Ramos (cell line): Measurements from ENCODE around the gene SLC25A24.
"Not testable (repeated sequence)": the region's sequence is repeated elsewhere in the genome, so short reads cannot be mapped to it uniquely, and the experiment has no call there.

ENCODE experiments used
- in situ Hi-C: fragments of 300-500 bp; cut with MboI; formaldehyde crosslinking; loops from one replicate; pipeline ENCODE4 v1.14.3; 2022; ENCODE audit warnings: low sequenced_read_pairs; ENCODE audit not compliant: unreplicated experiment

The SLC25A24 gene

GRCh38 chr1:108199781-108200686 lies at the start of gene SLC25A24:
Gene SLC25A24 (minus strand): TSS chr1:108200343. CDS start chr1:108200138, 205 bp downstream.
- in situ Hi-C loops, result no loop called here

- in situ Hi-C loops, result not testable (repeated sequence)
Observed at GRCh38 chr1:108243976-108244375, 43.8 kb upstream of the SLC25A24 start, which contains the start of gene NBPF4. Gene NBPF4 (minus strand): TSS chr1:108244076. CDS start chr1:108243761, 315 bp downstream.

GRCh38 chr1:108239426-108239825 lies 39.3 kb upstream of the SLC25A24 start:
- in situ Hi-C loops, result not testable (repeated sequence)

- in situ Hi-C loops, result not testable (repeated sequence)
Observed at GRCh38 chr1:108235308-108235707, 35.2 kb upstream of the SLC25A24 start.

GRCh38 chr1:108232183-108232582 lies 32.0 kb upstream of the SLC25A24 start:
- in situ Hi-C loops, result not testable (repeated sequence)

GRCh38 chr1:108229976-108230375 lies 29.8 kb upstream of the SLC25A24 start:
- in situ Hi-C loops, result not testable (repeated sequence)

- in situ Hi-C loops, result not testable (repeated sequence)
Observed at GRCh38 chr1:108227772-108228171, 27.6 kb upstream of the SLC25A24 start.

- in situ Hi-C loops, result not testable (repeated sequence)
Observed at GRCh38 chr1:108226855-108227254, 26.7 kb upstream of the SLC25A24 start.

GRCh38 chr1:108223226-108223625 lies 23.1 kb upstream of the SLC25A24 start:
- in situ Hi-C loops, result not testable (repeated sequence)

GRCh38 chr1:108217515-108218174 lies 17.5 kb upstream of the SLC25A24 start:
- in situ Hi-C loops, result not testable (repeated sequence)

GRCh38 chr1:108217007-108217406 lies 16.9 kb upstream of the SLC25A24 start:
- in situ Hi-C loops, result not testable (repeated sequence)

- in situ Hi-C loops, result not testable (repeated sequence)
Observed at GRCh38 chr1:108216028-108216890, 16.1 kb upstream of the SLC25A24 start.

GRCh38 chr1:108214641-108215465 lies 14.7 kb upstream of the SLC25A24 start:
- in situ Hi-C loops, result not testable (repeated sequence)

- in situ Hi-C loops, result no loop called here
Observed at GRCh38 chr1:108211014-108211413, 10.9 kb upstream of the SLC25A24 start.

GRCh38 chr1:108209456-108210108 lies 9.4 kb upstream of the SLC25A24 start:
- in situ Hi-C loops, result no loop called here

GRCh38 chr1:108208724-108209446 lies 8.7 kb upstream of the SLC25A24 start:
- in situ Hi-C loops, result no loop called here

GRCh38 chr1:108203582-108203981 lies 3.4 kb upstream of the SLC25A24 start:
- in situ Hi-C loops, result not testable (repeated sequence)

- in situ Hi-C loops, result no loop called here
Observed at GRCh38 chr1:108201687-108202086, 1.5 kb upstream of the SLC25A24 start.
